MM.1S (cell line): ENCODE data around the gene KHDC1L.
"Not testable (repeated sequence)": the region's sequence is repeated elsewhere in the genome, so short reads cannot be mapped to it uniquely, and the experiment has no call there.

Experiments used
- CTCF ChIP-seq: fragments of 300-600 bp; sonication (generic); IDR thresholded peaks from 2 replicates; pipeline ENCODE4 v1.5.1; 2016; ENCODE audit warnings: antibody characterized with exemption, low read length, mixed read lengths
- EZH2 ChIP-seq: fragments of 300-600 bp; sonication (generic); optimal IDR thresholded peaks from 2 replicates; pipeline ENCODE3; 2017; ENCODE audit warnings: low read depth, mild to moderate bottlenecking, antibody characterized with exemption, low read length, mixed read lengths
- EZH2phosphoT487 ChIP-seq: fragments of 300-600 bp; sonication (generic); IDR thresholded peaks from 2 replicates; pipeline ENCODE4 v1.6.1; 2018; ENCODE audit warnings: antibody characterized with exemption, low read length

GRCh38 chr6:73233971-73234370 is 8.7 kb upstream of the KHDC1L start:
- TF ChIP-seq CTCF, EZH2phosphoT487, EZH2: not testable (repeated sequence)
